NCI-H460 (cell line): ENCODE results near the gene EXOSC5. TPM values are rescaled to one million over a fixed set of nuclear protein-coding genes. Genes with fewer than 3 reads are reported as not detected.
"Not testable (repeated sequence)": the region's sequence is repeated elsewhere in the genome, so short reads cannot be mapped to it uniquely, and the experiment has no call there.

ENCODE experiments used
- DNase-seq: peaks from one replicate; pipeline ENCODE4 v3.0.0-alpha.2; 2016; ENCODE audit warnings: low read depth; ENCODE audit errors: extremely low read depth
- polyA plus RNA-seq: library from polyadenylated mRNA; depleted of rRNA; stranded (reverse); fragments of >200 nt; gene quantifications from 2 replicates; pipeline ENCODE4 v1.2.3, GENCODE V29; 2014; cell fraction: nucleus; rRNA removed
- total RNA-seq: library from RNA; depleted of rRNA; stranded (reverse); fragments of >200 nt; shearing (Covaris generic); gene quantifications from 2 replicates; pipeline ENCODE4 v1.2.3, GENCODE V29; 2014; rRNA removed

The EXOSC5 gene
- 16.5 and 23.5 TPM in 2 replicates for total RNA-seq
- 43.6 and 67.6 TPM in 2 replicates for polyA plus RNA-seq

DNA sequence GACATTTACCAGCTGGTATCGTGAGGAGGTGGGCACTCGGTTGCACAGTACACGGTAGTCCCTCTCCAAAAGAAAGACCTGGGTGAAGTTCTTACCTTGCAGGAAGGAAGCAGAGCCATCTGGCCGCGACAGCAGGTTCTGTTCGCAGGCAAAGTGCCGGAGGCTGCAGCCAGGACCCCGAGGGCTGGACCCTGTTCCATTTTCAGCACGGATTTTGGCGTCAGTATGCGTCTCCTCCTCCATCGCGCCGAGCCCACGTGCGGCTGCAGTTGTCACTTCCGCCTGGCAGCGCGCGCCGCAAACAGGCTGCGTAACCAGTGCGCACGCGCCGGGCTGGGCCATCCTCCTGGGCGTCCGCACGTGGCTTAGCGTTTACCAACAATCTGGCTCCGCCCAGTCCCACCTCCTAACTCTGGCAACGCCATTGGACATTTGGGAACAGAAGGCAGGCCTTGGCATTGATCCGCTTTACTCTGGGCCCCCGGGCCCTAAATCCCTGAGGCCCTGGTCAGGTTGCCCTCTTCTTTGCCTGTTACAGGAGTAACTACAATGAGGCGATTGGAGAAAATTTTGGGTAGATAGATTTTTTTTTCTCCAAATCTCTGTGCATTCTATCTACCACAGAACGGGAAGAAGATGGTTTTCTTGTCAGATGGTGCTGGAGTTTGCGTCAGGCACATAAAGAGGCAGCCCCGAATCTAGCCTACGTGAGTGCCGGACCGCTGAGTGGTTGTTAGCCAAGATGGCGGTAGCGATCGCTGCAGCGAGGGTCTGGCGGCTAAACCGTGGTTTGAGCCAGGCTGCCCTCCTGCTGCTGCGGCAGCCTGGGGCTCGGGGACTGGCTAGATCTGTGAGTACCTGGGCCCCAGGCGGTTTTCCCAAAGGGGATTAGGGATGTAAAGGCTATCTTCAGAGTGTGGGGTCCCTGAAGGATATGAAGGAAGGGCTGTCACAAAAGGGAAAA lies at the start of gene EXOSC5, which contains the start of gene BCKDHA:
TSS of gene EXOSC5 (minus strand) at position 274 of the 964 bp plus-strand sequence. CDS start at position 243, 31 bp downstream.
TSS of gene BCKDHA (plus strand) at position 733 of the 964 bp plus-strand sequence. CDS start at position 743, 10 bp downstream.
- DNase-seq = peak; percentile 99

DNA sequence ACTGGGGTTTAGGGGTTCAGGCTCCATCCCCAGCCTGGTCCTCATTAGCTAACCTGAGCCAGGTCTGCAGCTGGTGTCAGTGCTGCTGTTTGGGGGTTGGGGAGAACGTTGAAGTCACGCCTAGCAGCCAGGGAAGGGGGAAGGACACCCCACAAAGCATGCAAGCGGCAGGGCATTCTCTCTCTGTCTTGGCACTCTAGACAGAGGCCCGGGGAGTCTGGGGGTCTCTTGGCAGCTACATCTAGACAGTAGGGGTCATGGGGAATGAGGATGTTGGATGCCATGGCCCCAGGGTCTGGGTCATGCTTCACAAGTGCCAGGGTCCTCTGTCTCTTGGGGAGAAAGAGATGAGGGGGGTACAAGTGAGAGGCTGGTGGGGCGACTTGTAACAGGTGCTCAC lies 48.4 kb upstream of the EXOSC5 start:
- no peak for DNase-seq

DNA sequence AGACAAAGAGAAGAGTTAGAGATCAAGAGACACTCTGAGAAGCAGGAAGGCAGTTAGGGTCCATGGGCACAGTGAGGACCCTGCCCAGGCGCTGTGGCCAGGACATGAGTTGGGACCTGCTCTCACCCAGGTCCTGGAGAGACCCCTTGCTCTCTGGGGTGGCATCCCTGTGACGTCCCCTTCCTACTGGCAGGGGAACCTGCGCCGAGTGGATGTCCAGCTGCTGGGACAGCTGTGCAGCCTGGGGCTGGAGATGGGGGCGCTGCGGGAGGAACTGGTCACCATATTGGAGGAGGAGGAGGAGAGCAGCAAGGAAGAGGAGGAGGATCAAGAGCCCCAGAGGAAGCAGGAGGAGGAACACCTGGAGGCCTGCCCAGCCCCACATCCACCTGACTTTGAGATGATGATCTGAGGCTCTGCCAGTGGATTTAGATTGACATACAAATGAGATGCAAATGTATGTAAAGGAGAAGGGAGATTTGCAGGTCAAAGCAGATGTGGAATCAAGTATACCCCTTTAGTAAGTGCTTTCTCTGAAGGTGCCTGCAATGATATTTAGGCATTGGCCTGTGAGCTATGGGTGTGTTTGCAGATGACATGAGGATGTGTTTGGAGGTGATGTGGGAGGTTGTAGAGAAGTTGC lies 46.8 kb upstream of the EXOSC5 start:
- no peak for DNase-seq

DNA sequence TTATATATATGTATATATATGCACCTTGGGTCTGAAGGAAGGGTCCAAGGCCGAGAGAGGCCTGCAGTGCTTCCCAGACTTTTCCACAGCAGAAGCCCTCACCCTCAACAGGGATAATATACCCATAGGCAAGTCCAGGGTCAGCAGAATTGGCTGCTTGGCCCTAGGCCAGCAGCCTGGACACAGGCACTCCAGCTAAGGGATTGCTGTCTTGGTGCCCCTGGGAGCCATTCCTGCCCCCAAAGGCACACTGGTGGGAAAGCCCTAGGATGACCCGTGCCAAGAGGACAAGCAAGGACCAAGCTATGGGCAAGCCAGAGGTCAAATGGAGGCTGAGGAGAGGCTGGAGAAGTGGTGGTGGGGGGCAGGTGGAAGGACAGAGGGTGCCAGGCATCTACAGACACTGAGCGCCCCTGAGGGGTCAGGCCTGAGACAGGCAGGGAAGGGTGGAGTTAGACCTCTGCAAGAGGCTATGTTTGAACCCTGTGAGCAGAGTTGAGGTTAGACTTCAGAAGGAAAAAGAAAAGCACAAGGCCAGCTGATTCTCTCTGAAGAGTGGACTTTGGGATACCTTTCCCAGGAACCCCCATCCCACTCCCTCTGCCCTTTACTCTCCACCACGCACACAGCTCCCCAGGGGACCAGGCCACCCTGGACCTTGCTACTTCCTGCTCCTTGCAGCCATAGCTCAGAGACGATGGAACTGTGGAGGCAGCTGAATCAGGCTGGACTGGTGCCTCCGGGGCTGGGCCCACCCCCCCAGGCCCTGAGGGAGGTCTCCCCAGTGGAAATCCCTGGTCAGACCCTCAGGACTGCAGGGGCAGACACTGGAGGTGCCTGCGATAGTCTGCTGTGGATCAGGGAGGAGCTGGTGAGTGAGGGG lies 45.6 kb upstream of the EXOSC5 start, which contains the start of gene ERICH4:
TSS of gene ERICH4 (plus strand) at position 684 of the 883 bp plus-strand sequence. CDS start at position 698, 14 bp downstream.
- no peak for DNase-seq

DNA sequence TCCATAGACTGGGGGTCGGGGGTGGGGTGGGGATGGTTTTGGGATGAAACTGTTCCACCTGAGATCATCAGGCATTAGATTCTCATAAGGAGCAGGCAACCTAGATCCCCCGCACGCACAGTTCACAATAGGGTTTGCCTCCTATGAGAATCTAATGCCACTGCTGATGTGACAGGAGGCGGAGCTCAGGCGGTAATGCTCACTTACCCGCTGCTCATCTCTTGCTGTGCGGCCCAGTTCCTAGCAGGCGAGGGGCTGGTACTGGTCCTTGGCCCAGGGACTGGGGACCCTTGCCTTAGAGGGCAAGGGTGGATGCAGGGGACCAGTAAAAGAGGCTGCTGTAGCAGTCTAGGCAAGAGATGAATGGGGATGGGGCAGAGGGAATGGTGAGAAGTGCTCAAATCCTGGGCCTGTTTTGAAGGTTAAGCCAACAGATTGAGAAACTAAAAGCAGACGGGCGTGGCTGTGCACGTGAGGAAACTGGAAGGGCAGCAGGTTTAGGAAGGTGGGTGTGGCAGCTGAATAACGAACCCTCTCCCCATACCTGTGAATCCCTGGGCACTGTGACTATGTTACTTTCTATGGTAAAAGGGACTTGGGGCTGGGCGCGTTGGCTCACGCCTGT lies 44.3 kb upstream of the EXOSC5 start:
- DNase-seq = no peak

DNA sequence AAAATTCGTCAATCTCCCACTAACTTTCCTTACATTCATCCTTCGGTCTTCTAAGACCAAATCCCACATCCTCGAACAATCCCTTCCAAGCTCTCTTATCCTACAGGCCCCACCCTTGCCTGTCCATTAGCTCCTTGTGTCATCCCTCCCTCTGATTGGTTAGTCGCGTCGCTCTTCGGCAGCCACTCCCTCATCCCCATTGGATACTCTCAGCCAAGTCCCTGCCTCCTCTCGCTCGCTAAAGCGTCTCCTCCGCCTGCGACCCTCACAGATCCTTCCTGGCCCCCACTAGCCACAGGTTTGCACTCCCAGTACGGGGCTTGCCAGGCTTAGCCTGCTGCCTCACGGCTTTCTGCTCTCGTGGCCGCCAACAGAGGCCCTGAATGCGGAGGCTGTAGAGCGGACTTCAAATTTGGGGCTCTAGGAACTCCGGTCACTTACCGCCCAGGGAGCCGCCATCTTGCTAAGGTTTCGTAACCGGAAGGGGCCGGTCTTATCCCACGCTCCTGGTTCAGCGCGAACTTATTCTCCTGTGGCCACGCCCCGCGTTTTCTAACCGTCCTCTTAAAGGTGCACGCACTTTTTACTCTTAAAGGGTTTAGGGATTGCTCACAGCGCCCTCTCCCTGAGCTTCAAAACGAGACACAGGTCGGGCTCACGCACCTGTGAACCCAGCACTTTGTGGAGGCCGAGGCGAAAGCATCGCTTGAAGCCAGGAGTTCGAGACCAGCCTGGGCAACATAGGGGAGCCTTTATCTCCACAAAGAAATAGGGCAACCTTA lies 42.5 kb upstream of the EXOSC5 start, which contains the start of gene DMAC2:
TSS of gene DMAC2 (minus strand) at position 472 of the 782 bp plus-strand sequence. CDS start at position 459, 13 bp downstream.
- DNase-seq = peak; percentile 96

DNA sequence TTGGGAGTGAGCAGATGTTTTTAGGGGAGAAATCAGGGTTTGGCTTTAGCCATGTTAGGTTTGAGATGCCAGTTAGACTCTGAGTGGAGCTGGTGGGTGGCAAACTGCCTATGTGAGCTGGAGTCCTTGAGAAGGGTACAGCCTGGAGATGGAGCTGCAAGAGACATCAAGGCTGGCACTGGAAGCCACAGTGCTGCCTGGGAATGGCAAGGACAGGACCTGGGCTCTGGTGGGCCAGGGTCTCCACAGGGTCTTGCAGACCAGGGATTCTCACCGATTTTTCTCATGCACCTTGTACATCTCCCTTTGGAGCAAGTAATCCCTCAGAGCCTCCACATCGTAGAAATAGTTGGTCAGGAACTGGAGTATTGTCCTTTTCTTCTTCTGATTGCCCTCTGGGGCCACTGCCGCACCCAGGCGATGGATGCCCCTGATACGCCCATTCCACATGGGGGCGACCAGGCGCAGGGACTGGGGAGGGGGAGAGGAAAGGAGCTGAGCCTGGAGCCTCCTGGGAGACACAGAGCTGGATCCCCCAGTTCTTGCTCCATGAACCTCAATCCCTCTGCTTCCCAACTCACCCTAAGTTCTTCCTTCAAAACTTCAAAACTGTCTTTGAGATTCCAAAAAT lies 40.9 kb upstream of the EXOSC5 start:
- DNase-seq = no peak

DNA sequence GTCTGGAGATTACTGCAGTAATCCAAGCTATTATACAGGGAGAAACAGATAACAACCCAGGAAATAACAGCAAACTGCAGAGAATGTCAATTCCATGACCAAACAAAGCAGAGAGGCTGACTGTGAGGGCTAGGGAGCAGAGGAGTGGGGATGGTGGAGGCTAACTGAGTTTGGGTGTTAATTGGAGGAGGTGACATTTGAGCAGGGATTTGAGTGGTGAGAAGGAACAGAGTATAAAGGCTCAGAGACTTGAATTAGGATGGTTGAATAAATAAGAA lies 39.5 kb upstream of the EXOSC5 start:
- no peak for DNase-seq

DNA sequence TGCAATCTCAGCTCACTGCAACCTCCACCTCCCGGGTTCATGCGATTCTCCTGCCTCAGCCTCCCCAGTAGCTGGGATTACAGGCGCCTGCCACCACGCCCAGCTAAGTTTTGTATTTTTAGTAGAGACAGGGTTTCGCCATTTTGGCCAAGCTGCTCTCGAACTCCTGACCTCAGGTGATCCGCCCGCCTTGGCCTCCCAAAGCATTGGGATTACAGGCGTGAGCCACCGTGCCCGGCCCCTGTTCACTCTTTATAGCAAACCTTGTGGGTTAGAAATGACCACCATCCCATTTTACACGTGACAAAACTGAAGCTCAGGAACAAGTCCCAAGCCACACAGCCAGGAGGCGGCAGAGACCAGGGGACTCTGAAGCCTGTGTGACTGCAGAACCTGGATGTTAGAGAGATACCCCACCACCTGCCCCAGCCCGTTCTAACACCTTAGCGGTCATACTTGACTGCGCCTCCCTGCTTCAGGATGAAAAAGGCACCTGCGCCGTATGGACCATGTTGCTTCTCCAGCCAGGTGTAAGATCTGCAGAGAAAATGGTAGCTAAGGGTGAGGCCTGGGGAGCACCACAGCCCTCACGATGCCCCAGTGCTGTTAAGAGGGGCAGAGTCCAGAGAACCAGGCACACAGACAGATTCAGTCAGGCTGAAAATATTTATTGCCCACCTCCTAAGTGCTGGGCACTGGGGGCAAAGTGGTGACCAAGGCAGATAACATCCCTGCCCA lies 38.9 kb upstream of the EXOSC5 start:
- DNase-seq = no peak

DNA sequence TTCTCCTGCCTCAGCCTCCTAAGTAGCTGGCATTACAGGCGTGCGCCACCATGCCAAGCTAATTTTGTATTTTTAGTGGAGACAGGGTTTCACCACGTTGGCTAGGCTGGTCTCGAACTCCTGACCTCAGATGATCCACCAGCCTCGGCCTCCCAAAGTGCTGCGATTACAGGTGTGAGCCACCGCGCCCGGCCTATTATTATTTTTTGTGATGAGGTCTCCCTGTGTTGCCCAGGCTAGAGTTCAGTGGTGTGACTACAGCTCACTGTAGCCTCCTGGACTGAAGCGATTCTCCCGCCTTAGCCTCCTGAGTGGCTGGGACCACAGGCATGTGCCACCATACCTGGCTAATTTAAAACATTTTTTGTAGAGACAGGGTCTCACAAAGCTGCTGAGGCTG lies 38.2 kb upstream of the EXOSC5 start:
- DNase-seq = not testable (repeated sequence)

DNA sequence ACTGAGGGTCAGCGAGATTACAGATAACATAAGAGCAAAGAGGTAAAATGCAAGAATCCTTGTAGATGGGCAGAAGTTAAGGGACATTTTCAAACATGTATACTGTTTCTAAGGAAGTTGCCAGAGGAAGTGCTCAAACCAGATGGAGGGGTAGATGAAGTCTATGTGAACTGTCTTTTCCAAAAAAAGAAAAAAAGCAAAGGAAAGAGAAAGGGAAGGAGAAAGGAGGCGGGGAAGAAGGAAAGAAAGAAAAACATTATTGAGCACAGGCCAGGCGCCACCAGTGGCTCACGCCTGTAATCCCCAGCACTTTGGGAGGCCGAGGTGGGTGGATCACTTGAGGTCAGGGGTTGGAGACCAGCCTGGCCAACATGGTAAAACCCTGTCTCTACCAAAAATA lies 37.3 kb upstream of the EXOSC5 start:
- DNase-seq = no peak

DNA sequence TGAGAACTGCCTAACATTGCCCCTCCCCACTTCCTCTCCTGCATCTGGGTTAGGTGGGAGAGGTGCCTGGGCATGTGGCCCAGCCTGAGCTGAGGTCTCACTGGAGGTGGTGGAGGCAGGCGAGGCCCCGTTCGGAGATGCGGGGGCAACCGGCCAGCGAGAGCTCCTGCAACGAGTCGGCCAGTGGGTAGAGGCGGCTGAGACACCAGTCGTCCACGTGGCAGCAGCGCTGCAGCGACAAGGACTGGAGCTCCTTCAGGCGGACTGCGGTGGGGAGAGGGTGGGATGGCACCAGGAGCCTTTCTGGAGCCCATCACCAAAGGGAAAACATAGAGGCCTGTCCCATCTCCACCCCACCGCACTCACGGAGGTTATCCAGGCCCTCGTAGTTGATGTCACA lies 36.0 kb upstream of the EXOSC5 start:
- no peak for DNase-seq

DNA sequence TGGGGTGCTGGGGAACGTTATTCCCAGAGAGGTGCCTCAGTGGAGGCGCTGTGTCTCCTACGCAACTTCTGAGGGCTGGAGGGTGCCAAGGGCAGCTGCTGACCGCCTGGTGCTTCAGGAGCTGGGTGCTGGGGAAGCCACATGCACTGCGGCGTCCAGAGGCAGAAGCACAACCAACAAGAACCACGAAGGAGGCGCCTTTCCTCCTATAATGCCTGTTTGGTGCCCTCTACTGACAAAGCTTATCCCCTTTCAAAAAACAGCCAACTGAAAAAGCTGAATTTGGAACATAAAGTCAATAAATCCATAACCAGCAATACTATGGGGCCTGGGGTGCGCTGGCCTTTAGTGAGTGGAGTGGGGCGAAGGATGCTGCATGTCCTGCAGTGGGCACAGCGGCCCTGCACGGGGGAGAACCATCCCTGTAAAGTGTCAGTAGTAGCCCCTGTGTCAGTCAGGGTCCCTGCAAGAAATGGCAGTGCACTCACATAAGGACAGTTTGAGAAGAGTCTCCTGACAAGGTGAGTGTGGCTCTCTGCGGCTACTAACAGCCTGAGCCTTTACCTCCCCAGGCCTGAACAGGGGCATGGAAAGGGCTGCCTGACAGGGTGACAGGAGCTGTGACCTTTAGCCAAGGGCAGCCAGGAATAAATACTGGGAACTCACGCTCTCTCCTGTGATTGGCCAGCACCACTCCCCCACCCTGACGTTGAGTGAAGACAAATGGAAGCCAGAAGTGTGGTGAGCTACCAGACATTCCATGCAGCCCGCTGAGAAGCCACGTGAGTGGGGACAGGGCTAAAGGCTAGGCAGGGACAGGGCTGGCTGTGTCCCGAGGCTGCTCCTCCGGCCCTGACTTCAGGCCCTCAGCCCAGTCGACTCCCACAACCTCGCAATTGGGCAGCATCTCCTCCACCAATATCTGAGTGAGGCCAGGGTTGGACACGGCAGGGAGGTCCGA lies 34.5 kb upstream of the EXOSC5 start:
- DNase-seq = no peak

DNA sequence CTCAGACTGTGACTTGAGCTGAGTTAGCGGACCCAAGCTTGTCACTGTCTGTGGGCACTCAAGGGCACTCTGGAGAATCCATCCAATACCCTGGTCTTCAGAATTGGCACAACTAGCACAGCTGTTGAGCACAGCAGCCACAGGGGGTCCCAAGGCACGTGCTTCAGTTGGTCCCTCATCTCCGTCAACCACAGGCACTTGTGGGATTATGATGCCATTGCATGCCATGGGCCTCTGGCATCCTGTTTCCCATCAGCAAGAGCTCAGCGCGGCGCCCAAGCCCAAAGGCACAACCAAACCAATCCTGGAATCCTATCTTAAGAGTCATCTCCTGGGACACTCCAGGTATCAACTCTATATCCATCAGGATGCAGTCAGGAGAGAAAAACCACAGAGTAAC lies 33.8 kb upstream of the EXOSC5 start:
- no peak for DNase-seq

DNA sequence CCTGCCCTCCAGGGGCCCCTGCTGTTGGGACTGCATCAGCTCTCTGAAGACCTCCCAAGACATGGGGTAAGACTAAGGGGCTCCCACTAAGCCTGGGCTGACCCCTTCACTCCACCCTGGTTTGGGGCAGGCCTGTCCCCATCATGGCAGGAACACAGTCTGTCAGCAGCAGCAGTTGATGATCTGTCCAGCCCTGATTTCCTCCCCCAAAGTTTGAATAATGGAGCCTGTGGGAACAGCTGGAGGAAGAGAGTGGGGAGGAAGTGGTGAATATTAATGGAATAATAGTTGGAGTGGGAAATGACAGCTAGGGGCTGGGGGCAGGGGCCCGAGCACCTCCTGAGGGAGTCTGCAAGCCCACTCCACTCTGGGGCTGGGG lies 31.3 kb upstream of the EXOSC5 start:
- no peak for DNase-seq

DNA sequence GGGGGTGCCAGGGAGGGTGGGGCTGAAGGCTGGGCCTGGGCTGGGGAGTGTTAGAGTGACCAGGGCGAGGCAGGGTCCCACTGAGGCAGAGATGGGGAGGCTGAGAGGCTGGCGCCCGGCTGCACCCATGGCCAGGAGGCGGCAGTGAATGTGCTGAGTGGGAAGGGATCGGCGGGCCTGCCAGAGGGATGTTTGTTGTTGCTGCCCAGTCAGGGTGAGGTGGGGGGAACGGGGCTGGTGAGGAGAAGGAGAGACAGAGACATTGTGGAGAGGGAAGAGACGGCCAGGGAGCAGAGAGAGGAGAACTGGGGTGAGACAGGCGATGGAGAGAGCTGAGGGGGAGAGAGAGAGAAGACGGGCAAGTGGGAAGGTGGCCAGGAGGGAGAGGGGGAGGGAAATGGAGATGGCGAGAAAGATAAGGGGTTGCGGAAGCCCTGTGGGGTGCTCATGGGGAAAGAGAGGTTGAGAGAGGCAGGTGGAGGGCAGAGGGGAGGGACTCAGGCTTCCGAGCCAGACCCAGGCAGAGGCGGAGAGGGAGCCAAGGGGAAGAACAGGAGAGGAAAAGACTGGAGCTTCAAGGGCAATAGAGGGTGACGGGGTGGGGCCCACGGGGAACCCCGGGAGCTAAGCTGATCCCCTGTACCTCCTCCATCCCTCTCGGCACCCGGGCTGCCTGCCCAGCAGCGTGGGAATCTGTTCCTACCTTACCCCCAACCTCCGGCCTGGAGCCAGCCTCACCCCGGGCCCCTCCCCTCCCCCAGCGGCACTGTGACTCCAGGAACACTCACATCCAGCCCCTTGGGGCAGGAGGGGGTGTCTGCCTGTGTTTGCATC lies 30.7 kb upstream of the EXOSC5 start:
- no peak for DNase-seq
